ENCODE results near the gene DAAM1. TPM values are rescaled to one million over a fixed set of nuclear protein-coding genes. Genes with fewer than 3 reads are reported as not detected.

The DAAM1 gene
- total RNA-seq, 1 experiment from 2014 or later = 13.3 TPM

- ATAC-seq (no peak), DNase-seq (ENCODE audit: low read depth, low spot score) (no peak)
- intact Hi-C loops (cut with micrococcal nuclease; ENCODE audit: unreplicated experiment) = no loop called here
Measured at GRCh38 chr14:59330455-59330854, 142.0 kb downstream of the DAAM1 start.

GRCh38 chr14:59331217-59331616 lies 142.8 kb downstream of the DAAM1 start:
- TF ChIP-seq CTCF (IDR thresholded peaks at IDR 0.05) (no peak), TCF7L2 (IDR thresholded peaks at IDR 0.05; ENCODE audit: low read depth, low read length) (no peak), REST (IDR thresholded peaks at IDR 0.05; ENCODE audit: insufficient read depth in 1 of 2, low read depth in 2 of 2, low read length in 1 of 2) (no peak), SIN3A (IDR thresholded peaks at IDR 0.05; ENCODE audit: borderline replicate concordance, insufficient read depth, low read depth, low read length) (no peak), POLR2AphosphoS5 (IDR thresholded peaks at IDR 0.05; ENCODE audit: low read depth, low read length) (no peak)
- BruUV-seq (replicated peaks) = no TSS peak
- DNase-seq (ENCODE audit: low read depth, low spot score) (no peak), ATAC-seq (no peak)
- H3K4me1 ChIP-seq (ENCODE audit: control insufficient read depth, insufficient read depth, low read length) = no peaks in the 10 kb centered on the region
- H3K36me3 ChIP-seq (ENCODE audit: control insufficient read depth, insufficient read depth, low read length) = no peaks in the 10 kb centered on the region
- intact Hi-C loops (cut with micrococcal nuclease; ENCODE audit: unreplicated experiment) (no loop called here), in situ Hi-C loops (cut with HindIII; ENCODE audit: low pct_unique_long_range_greater_than_20kb, low sequenced_read_pairs) (no loop called here)
- H3K27me3 ChIP-seq (ENCODE audit: control insufficient read depth, insufficient read depth, low read length) = no peaks in the 10 kb centered on the region
- no peak overlapping the region for H3K27ac ChIP-seq (ENCODE audit: low read length)
- H3K9me3 ChIP-seq (ENCODE audit: control insufficient read depth, insufficient read depth, low read depth, low read length) = no peaks in the 10 kb centered on the region
- ChIA-PET POLR2A (no interaction called here), CTCF (no interaction called here)
- H3K4me3 ChIP-seq (ENCODE audit: low read depth in 2 of 2, low read length in 2 of 2) = no peak overlapping the region

More at GRCh38 chr14:59330455-59330854, 142.0 kb downstream of the DAAM1 start:
- no peaks in the 10 kb centered on the region for H3K4me1 ChIP-seq (ENCODE audit: control insufficient read depth, insufficient read depth, low read length)
- no peak overlapping the region for H3K4me3 ChIP-seq (ENCODE audit: low read depth in 2 of 2, low read length in 2 of 2)
- TF ChIP-seq POLR2AphosphoS5 (IDR thresholded peaks at IDR 0.05; ENCODE audit: low read depth, low read length) = no peak
- TF ChIP-seq REST (IDR thresholded peaks at IDR 0.05; ENCODE audit: insufficient read depth in 1 of 2, low read depth in 2 of 2, low read length in 1 of 2) = no peak
- no peak for TF ChIP-seq TCF7L2 (IDR thresholded peaks at IDR 0.05; ENCODE audit: low read depth, low read length)
- TF ChIP-seq CTCF (IDR thresholded peaks at IDR 0.05) = no peak
- in situ Hi-C loops (cut with HindIII; ENCODE audit: low pct_unique_long_range_greater_than_20kb, low sequenced_read_pairs) = no loop called here
- H3K27ac ChIP-seq (ENCODE audit: low read length) = no peak overlapping the region
- H3K36me3 ChIP-seq (ENCODE audit: control insufficient read depth, insufficient read depth, low read length) = no peaks in the 10 kb centered on the region
- ChIA-PET CTCF (no interaction called here), POLR2A (no interaction called here)
- no TSS peak for BruUV-seq (replicated peaks)
- H3K27me3 ChIP-seq (ENCODE audit: control insufficient read depth, insufficient read depth, low read length) = no peaks in the 10 kb centered on the region
- H3K9me3 ChIP-seq (ENCODE audit: control insufficient read depth, insufficient read depth, low read depth, low read length) = no peaks in the 10 kb centered on the region

All from Panc1 (cell line).